IMR-90 (cell line): ENCODE measurements around the gene ITPKB. TPM values are rescaled to one million over a fixed set of nuclear protein-coding genes. Genes with fewer than 3 reads are reported as not detected.

Source experiments
- ATAC-seq: fragments of 200-7000 bp; cut with Tn5 transposase; 2 replicates; pipeline ENCODE4 v1.9.1; 2020; ENCODE audit warnings: low read depth, mild to moderate bottlenecking, moderate library complexity
- BruUV-seq: library from RNA; stranded (reverse); fragments of 400-500 nt; replicated peaks from 2 replicates; lab custom pipeline; 2021; lab: Mats Ljungman, UMichigan
- CTCF ChIA-PET: fragments of 300-600 bp; formaldehyde crosslinking; extraction: SDS; loops from one replicate; lab custom pipeline; 2021; ENCODE audit warnings: antibody characterized with exemption; lab: Yijun Ruan, JAX
- POLR2A ChIA-PET: fragments of 300-600 bp; sonication (Branson Sonifier 250); formaldehyde crosslinking; loops from one replicate; lab custom pipeline; 2022; ENCODE audit warnings: antibody characterized with exemption; ENCODE audit not compliant: unreplicated experiment; lab: Charles Lee
- DNase-seq: peaks from one replicate; pipeline ENCODE4 v3.0.0; 2013
- H2AFZ ChIP-seq: replicated peaks from 2 replicates; pipeline ENCODE3; 2013; ENCODE audit warnings: low read length, mild to moderate bottlenecking; ENCODE audit not compliant: poor library complexity
- H2AK5ac ChIP-seq: 2 replicates; pipeline ENCODE4 v1.6.1; 2013; ENCODE audit warnings: low read depth, low read length, inconsistent platforms
- H2AK9ac ChIP-seq: replicated peaks from 2 replicates; pipeline ENCODE3; 2013; ENCODE audit warnings: mild to moderate bottlenecking, low read depth, low read length, moderate library complexity; ENCODE audit not compliant: poor library complexity
- H2BK120ac ChIP-seq: 2 replicates; pipeline ENCODE4 v1.6.1; 2013; ENCODE audit warnings: low read depth, low read length, inconsistent platforms
- H2BK15ac ChIP-seq: 3 replicates; pipeline ENCODE4 v1.6.1; 2013; ENCODE audit warnings: low read depth, low read length, inconsistent platforms
- H2BK20ac ChIP-seq: 2 replicates; pipeline ENCODE4 v1.6.1; 2013; ENCODE audit warnings: low read depth, mild to moderate bottlenecking, inconsistent platforms, low read length, moderate library complexity
- H2BK5ac ChIP-seq: 2 replicates; pipeline ENCODE4 v1.6.1; 2013; ENCODE audit warnings: mild to moderate bottlenecking, low read depth, low read length, inconsistent platforms; ENCODE audit not compliant: poor library complexity, severe bottlenecking
- H3K14ac ChIP-seq: replicated peaks from 2 replicates; pipeline ENCODE4 v1.6.1; 2013; ENCODE audit warnings: low read depth, low read length, inconsistent platforms
- H3K18ac ChIP-seq: 2 replicates; pipeline ENCODE4 v1.6.1; 2013; ENCODE audit warnings: low read depth, low read length, control low read depth
- H3K23ac ChIP-seq: 2 replicates; pipeline ENCODE4 v1.6.1; 2013; ENCODE audit warnings: low read depth, low read length, inconsistent platforms
- H3K27ac ChIP-seq: 2 replicates; pipeline ENCODE4 v1.5.1; 2013; ENCODE audit warnings: mild to moderate bottlenecking, control low read depth, low read length; ENCODE audit not compliant: insufficient read depth
- H3K27me3 ChIP-seq: 2 replicates; pipeline ENCODE4 v1.6.1; 2013; ENCODE audit warnings: low read length; ENCODE audit not compliant: control insufficient read depth, insufficient read depth
- H3K36me3 ChIP-seq: 2 replicates; pipeline ENCODE4 v1.6.1; 2013; ENCODE audit warnings: low read length, mixed read lengths; ENCODE audit not compliant: control insufficient read depth, insufficient read depth
- H3K4ac ChIP-seq: 2 replicates; pipeline ENCODE4 v1.6.1; 2013; ENCODE audit warnings: low read depth, low read length, inconsistent platforms
- H3K4me1 ChIP-seq: 2 replicates; pipeline ENCODE4 v1.6.1; 2013; ENCODE audit warnings: low read length, mixed read lengths; ENCODE audit not compliant: control insufficient read depth, insufficient read depth
- H3K4me2 ChIP-seq: 2 replicates; pipeline ENCODE4 v1.6.1; 2013; ENCODE audit warnings: low read depth, mild to moderate bottlenecking, control low read depth, low read length, moderate library complexity
- H3K4me3 ChIP-seq: 2 replicates; pipeline ENCODE4 v1.5.1; 2013; ENCODE audit warnings: low read depth, mild to moderate bottlenecking, control low read depth, low read length, moderate library complexity; ENCODE audit not compliant: insufficient read depth
- H3K56ac ChIP-seq: 2 replicates; pipeline ENCODE4 v1.6.1; 2013; ENCODE audit warnings: low read length, inconsistent platforms; ENCODE audit not compliant: insufficient read depth; ENCODE audit errors: extremely low read depth
- H3K79me1 ChIP-seq, 2 experiments: 2 replicates each; pipeline ENCODE4 v1.6.1; 2013; ENCODE audit warnings: low read length in 2 of 2, inconsistent platforms in 1 of 2, low read depth in 1 of 2
- H3K9ac ChIP-seq: 2 replicates; pipeline ENCODE4 v1.6.1; 2013; ENCODE audit warnings: low read depth, low read length, control low read depth
- H3K9me1 ChIP-seq: 2 replicates; pipeline ENCODE4 v1.6.1; 2013; ENCODE audit warnings: low read length, inconsistent platforms; ENCODE audit not compliant: insufficient read depth
- H3K9me3 ChIP-seq: 2 replicates; pipeline ENCODE4 v1.6.1; 2013; ENCODE audit warnings: low read length; ENCODE audit not compliant: control insufficient read depth, insufficient read depth
- H4K20me1 ChIP-seq: 2 replicates; pipeline ENCODE4 v1.6.1; 2013; ENCODE audit warnings: low read length, inconsistent platforms; ENCODE audit not compliant: insufficient read depth
- H4K5ac ChIP-seq: 2 replicates; pipeline ENCODE4 v1.6.1; 2013; ENCODE audit warnings: mild to moderate bottlenecking, low read depth, low read length, control low read depth
- H4K8ac ChIP-seq, 2 experiments: 2 replicates each; pipeline ENCODE4 v1.6.1; 2013; ENCODE audit warnings: low read depth in 2 of 2, low read length in 2 of 2, control low read depth in 1 of 2, inconsistent platforms in 1 of 2
- H4K91ac ChIP-seq: 2 replicates; pipeline ENCODE4 v1.6.1; 2013; ENCODE audit warnings: low read depth, low read length, inconsistent platforms; ENCODE audit not compliant: insufficient read depth
- RAD21 ChIP-seq: IDR thresholded peaks from 2 replicates; pipeline ENCODE4 v1.6.1; 2012; ENCODE audit warnings: low read length, improper control_type of control experiment
- RCOR1 ChIP-seq: IDR thresholded peaks from 2 replicates; pipeline ENCODE4 v1.6.1; 2012; ENCODE audit warnings: mild to moderate bottlenecking, low read length, improper control_type of control experiment; ENCODE audit not compliant: insufficient replicate concordance
- dilution Hi-C: fragments of 300-500 bp; cut with HindIII; formaldehyde crosslinking; loops from one replicate; pipeline ENCODE4 v1.14.3; 2018; ENCODE audit warnings: low sequenced_read_pairs; ENCODE audit not compliant: unreplicated experiment
- in situ Hi-C: fragments of 300-500 bp; cut with MboI; formaldehyde crosslinking; loops from 3 replicates; pipeline ENCODE4 v1.14.3; 2019; ENCODE audit warnings: low sequenced_read_pairs, inconsistent platforms, mixed read lengths
- intact Hi-C: fragments of 100-400 bp; cut with micrococcal nuclease; formaldehyde crosslinking; loops from 2 replicates; pipeline ENCODE4 v1.10.0; 2022
- polyA plus RNA-seq, 3 experiments: library from polyadenylated mRNA; depleted of rRNA; stranded (reverse); fragments of >200 nt; gene quantifications; 2 replicates each; pipeline ENCODE4 v1.2.3, GENCODE V29; 2012; ENCODE audit warnings: low replicate concordance in 1 of 3
- total RNA-seq: library from RNA; depleted of rRNA; stranded (reverse); fragments of >200 nt; gene quantifications from 2 replicates; pipeline ENCODE4 v1.2.3, GENCODE V29; 2012
- TF ChIP-seq, protein P1 (sequence below): fragments of 150-350 bp; IDR thresholded peaks from 2 replicates; pipeline ENCODE4 v1.6.1; 2016; ENCODE audit warnings: low read depth, mild to moderate bottlenecking, low read length, moderate library complexity, borderline replicate concordance

Gene ITPKB
- total and polyA plus RNA-seq, 2 of the 4 experiments (the other 2 are of a cell fraction): 0.72 to 1.4 TPM

DNA sequence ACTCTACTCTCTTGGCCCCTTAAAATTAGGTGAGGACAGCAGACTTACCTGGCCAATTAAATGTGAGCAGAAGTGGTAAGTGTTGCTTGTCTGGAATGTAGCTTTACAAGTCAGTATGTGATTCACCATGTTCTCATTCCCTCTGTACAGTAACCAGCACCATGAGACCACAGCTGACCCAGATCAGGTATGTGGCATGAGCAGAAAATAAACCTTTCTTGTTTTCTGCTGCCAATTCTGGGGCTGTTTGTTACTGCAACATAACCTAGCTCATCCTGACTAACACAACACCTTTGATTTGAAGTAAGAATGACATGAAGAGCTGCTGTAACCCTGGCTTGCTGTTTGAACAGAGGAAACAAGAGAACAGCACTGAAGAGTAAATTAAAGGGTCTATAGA lies 24.9 kb downstream of the ITPKB start:
- Histone ChIP-seq H3K14ac (no peak overlapping the region), H2BK20ac (no peak overlapping the region), H3K4me2 (no peak overlapping the region), H3K56ac (no peak overlapping the region), H3K27me3 (no peaks in the 10 kb centered on the region), H3K36me3 (no peaks in the 10 kb centered on the region), H3K4me3 (no peak overlapping the region), H2BK5ac (no peak overlapping the region), H3K9me1 (peaks cover 11% of the 10 kb centered on the region), H4K20me1 (no peaks in the 10 kb centered on the region), H4K5ac (no peak overlapping the region), H2BK15ac (no peak overlapping the region), H4K8ac (no peak overlapping the region), H4K91ac (no peak overlapping the region), H3K4me1 (peaks cover 12% of the 10 kb centered on the region), H2AK9ac (no peak overlapping the region), H3K23ac (no peak overlapping the region), H2BK120ac (no peak overlapping the region), H3K27ac (no peak overlapping the region), H3K4ac (no peak overlapping the region), H2AK5ac (no peak overlapping the region), H3K18ac (no peak overlapping the region), H3K9ac (no peak overlapping the region), H3K79me1 (0 out of 4 replicates have a peak, but pooled peaks cover 0 to 6% of the 10 kb centered on the region in 2 experiments), H3K9me3 (peaks cover 2% of the 10 kb centered on the region; the same call in 1 of the 2 replicates), H2AFZ (no peak overlapping the region)
- ATAC-seq (no peak), DNase-seq (peak; percentile 55)
- dilution Hi-C loops (no loop called here), intact Hi-C loops (no loop called here), in situ Hi-C loops (no loop called here)
- TF ChIP-seq, protein P1, sequence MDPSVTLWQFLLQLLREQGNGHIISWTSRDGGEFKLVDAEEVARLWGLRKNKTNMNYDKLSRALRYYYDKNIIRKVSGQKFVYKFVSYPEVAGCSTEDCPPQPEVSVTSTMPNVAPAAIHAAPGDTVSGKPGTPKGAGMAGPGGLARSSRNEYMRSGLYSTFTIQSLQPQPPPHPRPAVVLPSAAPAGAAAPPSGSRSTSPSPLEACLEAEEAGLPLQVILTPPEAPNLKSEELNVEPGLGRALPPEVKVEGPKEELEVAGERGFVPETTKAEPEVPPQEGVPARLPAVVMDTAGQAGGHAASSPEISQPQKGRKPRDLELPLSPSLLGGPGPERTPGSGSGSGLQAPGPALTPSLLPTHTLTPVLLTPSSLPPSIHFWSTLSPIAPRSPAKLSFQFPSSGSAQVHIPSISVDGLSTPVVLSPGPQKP: no peak
- TF ChIP-seq RCOR1 (peak; percentile 29), RAD21 (no peak)
- ChIA-PET POLR2A (no interaction called here), CTCF (no interaction called here)
- no TSS peak for BruUV-seq
